ENCODE data around the gene TTLL11.
"Not testable (repeated sequence)": the region's sequence is repeated elsewhere in the genome, so short reads cannot be mapped to it uniquely, and the experiment has no call there.

GRCh38 chr9:122000526-122000925, 92.6 kb downstream of the TTLL11 start:
- not testable (repeated sequence) for TF ChIP-seq CTCF (IDR thresholded peaks at IDR 0.05); ZFX (IDR thresholded peaks at IDR 0.05; ENCODE audit: borderline replicate concordance)

Data from 22Rv1 (cell line).